AG04450 (cell line): ENCODE results near the gene GPR68. TPM values are rescaled to one million over a fixed set of nuclear protein-coding genes. Genes with fewer than 3 reads are reported as not detected.

ENCODE experiments used
- CTCF ChIA-PET: fragments of 300-600, 350-600 bp; formaldehyde crosslinking; extraction: SDS; loops from one replicate; lab custom pipeline; 2022; ENCODE audit warnings: antibody characterized with exemption, inconsistent platforms; lab: Charles Lee
- POLR2A ChIA-PET: fragments of 350-600 bp; formaldehyde crosslinking; extraction: SDS; loops from one replicate; lab custom pipeline; 2021; ENCODE audit warnings: antibody characterized with exemption, inconsistent platforms; lab: Yijun Ruan, JAX
- DNase-seq: peaks from one replicate; pipeline ENCODE4 v3.0.0-alpha.2; 2011; ENCODE audit warnings: low read depth, low spot score
- H3K27ac ChIP-seq: one replicate; pipeline ENCODE4 v1.5.1; 2012; ENCODE audit warnings: low read depth, low read length, control low read depth
- H3K27me3 ChIP-seq: one replicate; pipeline ENCODE4 v1.6.0; 2012; ENCODE audit warnings: low read length; ENCODE audit not compliant: control insufficient read depth, insufficient read depth
- H3K4me3 ChIP-seq: 2 replicates; pipeline ENCODE4 v1.5.1; 2011; ENCODE audit warnings: mild to moderate bottlenecking, low read depth, low read length, control low read depth
- H3K9me3 ChIP-seq: 2 replicates; pipeline ENCODE4 v1.5.1; 2012; ENCODE audit warnings: low read length; ENCODE audit not compliant: control insufficient read depth, insufficient read depth
- CTCF ChIP-seq: IDR thresholded peaks from 2 replicates; pipeline ENCODE4 v1.5.1; 2011; ENCODE audit warnings: low read depth, low read length, control low read depth, inconsistent platforms
- polyA plus RNA-seq: library from polyadenylated mRNA; depleted of rRNA; stranded (reverse); fragments of >200 nt; gene quantifications from 2 replicates; pipeline ENCODE4 v1.2.3, GENCODE V29; 2011

Gene GPR68
- polyA plus RNA-seq, 1 experiment: 0.83 TPM

GRCh38 chr14:91232603-91233002 lies 11.9 kb downstream of the GPR68 start:
- H3K9me3 ChIP-seq: peaks cover 16% of the 10 kb centered on the region
- H3K27ac ChIP-seq: no peak overlapping the region
- CTCF ChIA-PET: no interaction called here

GRCh38 chr14:91232052-91232451 lies 12.5 kb downstream of the GPR68 start:
- ChIA-PET CTCF (no interaction called here), POLR2A (no interaction called here)
- TF ChIP-seq CTCF: no peak
- DNase-seq: no peak
- H3K9me3 ChIP-seq: peaks cover 16% of the 10 kb centered on the region
- H3K4me3 ChIP-seq: no peak overlapping the region
- H3K27me3 ChIP-seq: no peaks in the 10 kb centered on the region
- no peak overlapping the region for H3K27ac ChIP-seq

More at GRCh38 chr14:91232603-91233002, 11.9 kb downstream of the GPR68 start:
- no peaks in the 10 kb centered on the region for H3K27me3 ChIP-seq
- no peak for TF ChIP-seq CTCF
- POLR2A ChIA-PET: no interaction called here
- DNase-seq: no peak
- H3K4me3 ChIP-seq: no peak overlapping the region

GRCh38 chr14:91231446-91231845 lies 13.1 kb downstream of the GPR68 start:
- H3K4me3 ChIP-seq: no peak overlapping the region
- H3K9me3 ChIP-seq: peaks cover 16% of the 10 kb centered on the region
- no peak overlapping the region for H3K27ac ChIP-seq
- CTCF ChIA-PET: no interaction called here
- DNase-seq: no peak
- POLR2A ChIA-PET: no interaction called here
- TF ChIP-seq CTCF: no peak
- H3K27me3 ChIP-seq: no peaks in the 10 kb centered on the region

GRCh38 chr14:91230397-91231035 lies 14.0 kb downstream of the GPR68 start:
- CTCF ChIA-PET: no interaction called here
- Histone ChIP-seq H3K9me3 (peaks cover 16% of the 10 kb centered on the region), H3K27ac (no peak overlapping the region), H3K4me3 (no peak overlapping the region), H3K27me3 (no peaks in the 10 kb centered on the region)
- TF ChIP-seq CTCF: no peak
- no peak for DNase-seq
- POLR2A ChIA-PET: interaction anchor here (0.6 kb wide), 1 partner anchor 11 kb away, joined by 6 read pairs; no protein-coding TSS in a partner anchor

GRCh38 chr14:91229743-91230200 lies 14.7 kb downstream of the GPR68 start:
- no peaks in the 10 kb centered on the region for H3K27me3 ChIP-seq
- ChIA-PET POLR2A (no interaction called here), CTCF (no interaction called here)
- peaks cover 17% of the 10 kb centered on the region for H3K9me3 ChIP-seq
- no peak for DNase-seq
- no peak overlapping the region for H3K4me3 ChIP-seq
- no peak for TF ChIP-seq CTCF
- no peak overlapping the region for H3K27ac ChIP-seq
